Measurements from ENCODE around the gene STK17B.

Gene STK17B

GRCh38 chr2:196145256-196145655, 26.1 kb downstream of the STK17B start:
- no peak for TF ChIP-seq CTCF (IDR thresholded peaks at IDR 0.05; ENCODE audit: low read depth, low read length, missing control alignments)
- no peak for DNase-seq (ENCODE audit: low read depth)
- no peak overlapping the region for H3K4me3 ChIP-seq (ENCODE audit: low read depth, low read length)

- DNase-seq (ENCODE audit: low read depth): no peak
- no peak for TF ChIP-seq CTCF (IDR thresholded peaks at IDR 0.05; ENCODE audit: low read depth, low read length, missing control alignments)
- H3K4me3 ChIP-seq (ENCODE audit: low read depth, low read length): no peak overlapping the region
These were observed 26.8 kb downstream of the STK17B start for GRCh38 chr2:196144513-196145126.

- TF ChIP-seq CTCF (IDR thresholded peaks at IDR 0.05; ENCODE audit: low read depth, low read length, missing control alignments): no peak
- DNase-seq (ENCODE audit: low read depth): no peak
These were observed 27.6 kb downstream of the STK17B start for GRCh38 chr2:196143730-196144131.

GRCh38 chr2:196142825-196143224, 28.6 kb downstream of the STK17B start:
- DNase-seq (ENCODE audit: low read depth): no peak
- no peak overlapping the region for H3K4me3 ChIP-seq (ENCODE audit: low read depth, low read length)
- no peak for TF ChIP-seq CTCF (IDR thresholded peaks at IDR 0.05; ENCODE audit: low read depth, low read length, missing control alignments)

More at GRCh38 chr2:196143730-196144131, 27.6 kb downstream of the STK17B start:
- H3K4me3 ChIP-seq (ENCODE audit: low read depth, low read length): no peak overlapping the region

- no peak overlapping the region for H3K4me3 ChIP-seq (ENCODE audit: low read depth, low read length)
- no peak for DNase-seq (ENCODE audit: low read depth)
- TF ChIP-seq CTCF (IDR thresholded peaks at IDR 0.05; ENCODE audit: low read depth, low read length, missing control alignments): no peak
These were observed 31.2 kb downstream of the STK17B start for GRCh38 chr2:196140213-196140612.

- no peak for DNase-seq (ENCODE audit: low read depth)
- no peak overlapping the region for H3K4me3 ChIP-seq (ENCODE audit: low read depth, low read length)
- TF ChIP-seq CTCF (IDR thresholded peaks at IDR 0.05; ENCODE audit: low read depth, low read length, missing control alignments): no peak
These were observed 34.1 kb downstream of the STK17B start for GRCh38 chr2:196137271-196137670.

- no peak overlapping the region for H3K4me3 ChIP-seq (ENCODE audit: low read depth, low read length)
- TF ChIP-seq CTCF (IDR thresholded peaks at IDR 0.05; ENCODE audit: low read depth, low read length, missing control alignments): no peak
- DNase-seq (ENCODE audit: low read depth): no peak
These were observed 35.2 kb downstream of the STK17B start for GRCh38 chr2:196136151-196136550.
